ENCODE data around the gene ZNF813.
"Not testable (repeated sequence)": the region's sequence is repeated elsewhere in the genome, so short reads cannot be mapped to it uniquely, and the experiment has no call there.

ZNF813 gene

GRCh38 chr19:53483751-53484150 lies 16.2 kb downstream of the ZNF813 start:
- DNase-seq (ENCODE audit: low read depth, low spot score): not testable (repeated sequence)

- DNase-seq (ENCODE audit: low read depth, low spot score): no peak
Observed at GRCh38 chr19:53485046-53486004, 17.8 kb downstream of the ZNF813 start.

GRCh38 chr19:53492153-53492552 lies 24.6 kb downstream of the ZNF813 start:
- DNase-seq (ENCODE audit: low read depth, low spot score): no peak

- DNase-seq (ENCODE audit: low read depth, low spot score): not testable (repeated sequence)
Observed at GRCh38 chr19:53497311-53498023, 29.9 kb downstream of the ZNF813 start.

- not testable (repeated sequence) for DNase-seq (ENCODE audit: low read depth, low spot score)
Observed at GRCh38 chr19:53498024-53498395, 30.5 kb downstream of the ZNF813 start.

- not testable (repeated sequence) for DNase-seq (ENCODE audit: low read depth, low spot score)
Observed at GRCh38 chr19:53503151-53503550, 35.6 kb downstream of the ZNF813 start.

GRCh38 chr19:53503671-53504364 lies 36.3 kb downstream of the ZNF813 start:
- not testable (repeated sequence) for DNase-seq (ENCODE audit: low read depth, low spot score)

- DNase-seq (ENCODE audit: low read depth, low spot score): not testable (repeated sequence)
Observed at GRCh38 chr19:53504365-53504703, 36.8 kb downstream of the ZNF813 start.

- no peak for DNase-seq (ENCODE audit: low read depth, low spot score)
Observed at GRCh38 chr19:53504885-53505284, 37.4 kb downstream of the ZNF813 start.

- no peak for DNase-seq (ENCODE audit: low read depth, low spot score)
Observed at GRCh38 chr19:53506728-53507127, 39.2 kb downstream of the ZNF813 start.

GRCh38 chr19:53507523-53508442 lies 40.2 kb downstream of the ZNF813 start:
- no peak for DNase-seq (ENCODE audit: low read depth, low spot score)

- DNase-seq (ENCODE audit: low read depth, low spot score): no peak
Observed at GRCh38 chr19:53509443-53509842, 41.9 kb downstream of the ZNF813 start.

- no peak for DNase-seq (ENCODE audit: low read depth, low spot score)
Observed at GRCh38 chr19:53509845-53510244, 42.3 kb downstream of the ZNF813 start.

- no peak for DNase-seq (ENCODE audit: low read depth, low spot score)
Observed at GRCh38 chr19:53511357-53511756, 43.8 kb downstream of the ZNF813 start.

GRCh38 chr19:53511933-53512374 lies 44.4 kb downstream of the ZNF813 start:
- DNase-seq (ENCODE audit: low read depth, low spot score): no peak

GRCh38 chr19:53515047-53515446 lies 47.5 kb downstream of the ZNF813 start:
- DNase-seq (ENCODE audit: low read depth, low spot score): not testable (repeated sequence)

- DNase-seq (ENCODE audit: low read depth, low spot score): no peak
Observed at GRCh38 chr19:53517114-53517741, 49.7 kb downstream of the ZNF813 start.

- no peak for DNase-seq (ENCODE audit: low read depth, low spot score)
Observed at GRCh38 chr19:53518121-53518520, 50.6 kb downstream of the ZNF813 start.

GRCh38 chr19:53518716-53519115 lies 51.2 kb downstream of the ZNF813 start:
- no peak for DNase-seq (ENCODE audit: low read depth, low spot score)

- DNase-seq (ENCODE audit: low read depth, low spot score): no peak
Observed at GRCh38 chr19:53519446-53519845, 51.9 kb downstream of the ZNF813 start.

GRCh38 chr19:53520163-53520546 lies 52.6 kb downstream of the ZNF813 start:
- no peak for DNase-seq (ENCODE audit: low read depth, low spot score)
